Pulmonary artery endothelial cell (primary cell): ENCODE results near the gene NFAM1. TPM values are rescaled to one million over a fixed set of nuclear protein-coding genes. Genes with fewer than 3 reads are reported as not detected.

Source experiments
- DNase-seq: peaks from one replicate; pipeline ENCODE4 v3.0.0-alpha.2; 2011; ENCODE audit warnings: low read depth, low spot score
- total RNA-seq: library from RNA; depleted of rRNA; stranded (reverse); fragments of >200 nt; gene quantifications from 2 replicates; pipeline ENCODE4 v1.2.3, GENCODE V29; 2014

The NFAM1 gene
- not detected in 2 replicates for total RNA-seq

GRCh38 chr22:42432020-42432596 is at the start of gene NFAM1:
Gene NFAM1, minus strand, starts transcription at chr22:42432403. Its CDS starts 46 bp downstream, at chr22:42432357.
- no peak for DNase-seq

- no peak for DNase-seq
Measured at GRCh38 chr22:42475122-42475521, 42.9 kb upstream of the NFAM1 start.

- peak; percentile 8 for DNase-seq
Measured at GRCh38 chr22:42473484-42474193, 41.4 kb upstream of the NFAM1 start.

GRCh38 chr22:42472671-42473070 is 40.5 kb upstream of the NFAM1 start:
- DNase-seq = no peak

GRCh38 chr22:42471441-42471840 is 39.2 kb upstream of the NFAM1 start:
- no peak for DNase-seq

- DNase-seq = no peak
Measured at GRCh38 chr22:42470366-42471082, 38.3 kb upstream of the NFAM1 start.

- DNase-seq = no peak
Measured at GRCh38 chr22:42468841-42469240, 36.6 kb upstream of the NFAM1 start.

GRCh38 chr22:42462016-42462415 is 29.8 kb upstream of the NFAM1 start:
- DNase-seq = no peak

GRCh38 chr22:42461511-42461910 is 29.3 kb upstream of the NFAM1 start:
- DNase-seq = no peak

- no peak for DNase-seq
Measured at GRCh38 chr22:42459287-42460063, 27.3 kb upstream of the NFAM1 start.

- DNase-seq = no peak
Measured at GRCh38 chr22:42452916-42453315, 20.7 kb upstream of the NFAM1 start.

GRCh38 chr22:42452456-42452855 is 20.3 kb upstream of the NFAM1 start:
- DNase-seq = no peak

GRCh38 chr22:42451499-42452145 is 19.4 kb upstream of the NFAM1 start:
- no peak for DNase-seq

- no peak for DNase-seq
Measured at GRCh38 chr22:42450862-42451261, 18.7 kb upstream of the NFAM1 start.

GRCh38 chr22:42446151-42446550 is 13.9 kb upstream of the NFAM1 start:
- no peak for DNase-seq

GRCh38 chr22:42444077-42444904 is 12.1 kb upstream of the NFAM1 start:
- peak; percentile 57 for DNase-seq

GRCh38 chr22:42443240-42444076 is 11.3 kb upstream of the NFAM1 start:
- no peak for DNase-seq

- DNase-seq = no peak
Measured at GRCh38 chr22:42442748-42443147, 10.5 kb upstream of the NFAM1 start.

- DNase-seq = no peak
Measured at GRCh38 chr22:42440728-42441127, 8.5 kb upstream of the NFAM1 start.
